ENCODE results near the gene PAFAH1B2. TPM values are rescaled to one million over a fixed set of nuclear protein-coding genes. Genes with fewer than 3 reads are reported as not detected.

PAFAH1B2 gene
- total RNA-seq, 1 experiment from 2014 or later: 161 TPM

GRCh38 chr11:117214404-117215110, 70.5 kb downstream of the PAFAH1B2 start:
- DNase-seq (ENCODE audit: low spot score): no peak
- in situ Hi-C loops (cut with HindIII; ENCODE audit: low sequenced_read_pairs): no loop called here

GRCh38 chr11:117217141-117218084, 73.3 kb downstream of the PAFAH1B2 start:
- DNase-seq (ENCODE audit: low spot score): no peak
- in situ Hi-C loops (cut with HindIII; ENCODE audit: low sequenced_read_pairs): no loop called here

GRCh38 chr11:117218133-117218915, 74.2 kb downstream of the PAFAH1B2 start:
- DNase-seq (ENCODE audit: low spot score): no peak
- in situ Hi-C loops (cut with HindIII; ENCODE audit: low sequenced_read_pairs): no loop called here

- in situ Hi-C loops (cut with HindIII; ENCODE audit: low sequenced_read_pairs): no loop called here
- no peak for DNase-seq (ENCODE audit: low spot score)
Observed at GRCh38 chr11:117219001-117219400, 74.9 kb downstream of the PAFAH1B2 start.

- in situ Hi-C loops (cut with HindIII; ENCODE audit: low sequenced_read_pairs): no loop called here
- no peak for DNase-seq (ENCODE audit: low spot score)
Observed at GRCh38 chr11:117219455-117219854, 75.4 kb downstream of the PAFAH1B2 start.

GRCh38 chr11:117219995-117220394, 75.9 kb downstream of the PAFAH1B2 start:
- in situ Hi-C loops (cut with HindIII; ENCODE audit: low sequenced_read_pairs): no loop called here
- DNase-seq (ENCODE audit: low spot score): no peak

- in situ Hi-C loops (cut with HindIII; ENCODE audit: low sequenced_read_pairs): no loop called here
- no peak for DNase-seq (ENCODE audit: low spot score)
Observed at GRCh38 chr11:117220568-117220967, 76.5 kb downstream of the PAFAH1B2 start.

- in situ Hi-C loops (cut with HindIII; ENCODE audit: low sequenced_read_pairs): no loop called here
- DNase-seq (ENCODE audit: low spot score): no peak
Observed at GRCh38 chr11:117220999-117221774, 77.1 kb downstream of the PAFAH1B2 start.

- DNase-seq (ENCODE audit: low spot score): no peak
- in situ Hi-C loops (cut with HindIII; ENCODE audit: low sequenced_read_pairs): no loop called here
Observed at GRCh38 chr11:117221775-117222517, 77.9 kb downstream of the PAFAH1B2 start.

GRCh38 chr11:117222991-117223740, 79.1 kb downstream of the PAFAH1B2 start:
- in situ Hi-C loops (cut with HindIII; ENCODE audit: low sequenced_read_pairs): no loop called here
- no peak for DNase-seq (ENCODE audit: low spot score)

- in situ Hi-C loops (cut with HindIII; ENCODE audit: low sequenced_read_pairs): no loop called here
- no peak for DNase-seq (ENCODE audit: low spot score)
Observed at GRCh38 chr11:117223741-117224689, 79.9 kb downstream of the PAFAH1B2 start.

- in situ Hi-C loops (cut with HindIII; ENCODE audit: low sequenced_read_pairs): no loop called here
- DNase-seq (ENCODE audit: low spot score): no peak
Observed at GRCh38 chr11:117225553-117226170, 81.6 kb downstream of the PAFAH1B2 start.

Measured in G401 (cell line).